ENCODE measurements around the gene DYDC1. TPM values are rescaled to one million over a fixed set of nuclear protein-coding genes. Genes with fewer than 3 reads are reported as not detected.

DYDC1 gene
- not detected for total RNA-seq
- 0 reads per million in 2 donors for total RNA-seq

DNA sequence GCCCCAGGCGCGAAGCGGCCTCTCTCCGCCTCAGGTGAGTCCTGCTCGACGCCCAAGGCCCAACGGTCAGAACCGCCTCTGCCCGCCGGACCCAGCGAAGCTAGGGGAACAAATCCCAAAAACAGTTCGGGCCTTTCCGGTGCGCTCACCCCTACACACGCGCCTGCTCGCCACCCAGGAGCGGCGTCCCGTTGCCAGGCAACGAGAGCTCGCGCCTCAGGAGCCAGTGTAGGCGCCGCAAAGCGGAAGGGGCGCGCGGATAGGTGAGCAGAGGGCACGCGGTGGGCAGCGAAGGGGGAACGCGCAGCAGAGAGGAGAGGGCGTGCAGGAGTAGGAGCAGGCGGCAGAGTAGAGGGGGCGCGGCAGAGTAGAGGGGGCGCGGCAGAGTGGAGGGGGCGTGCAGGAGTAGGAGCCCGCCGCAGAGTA lies at the start of gene DYDC1, which contains the start of gene DYDC2:
Gene DYDC1, minus strand, starts transcription at position 193 of the 426 bp plus-strand sequence. CDS start 4,154 bp downstream, outside the sequence.
Gene DYDC2, plus strand, starts transcription at position 219 of the 426 bp plus-strand sequence. CDS start 5,663 bp downstream, outside the sequence.
- Mint-ChIP-seq H3K4me1 (peaks cover 9% of the 10 kb centered on the region), H3K27ac (no peak within 1 kb of the TSS), H3K27me3 (peaks cover 56% of the 10 kb centered on the region), H3K36me3 (ENCODE audit: low read depth) (peaks cover 3% of the 10 kb centered on the region), H3K4me3 (peak within 1 kb of the TSS; percentile 89)
- ATAC-seq (peak; percentile 87), DNase-seq (peak in 1 of 3 donors; percentile 15)
- no peaks in the 10 kb centered on the region for H3K9me3 ChIP-seq (ENCODE audit: control insufficient read depth, low read length, poor library complexity, severe bottlenecking)

DNA sequence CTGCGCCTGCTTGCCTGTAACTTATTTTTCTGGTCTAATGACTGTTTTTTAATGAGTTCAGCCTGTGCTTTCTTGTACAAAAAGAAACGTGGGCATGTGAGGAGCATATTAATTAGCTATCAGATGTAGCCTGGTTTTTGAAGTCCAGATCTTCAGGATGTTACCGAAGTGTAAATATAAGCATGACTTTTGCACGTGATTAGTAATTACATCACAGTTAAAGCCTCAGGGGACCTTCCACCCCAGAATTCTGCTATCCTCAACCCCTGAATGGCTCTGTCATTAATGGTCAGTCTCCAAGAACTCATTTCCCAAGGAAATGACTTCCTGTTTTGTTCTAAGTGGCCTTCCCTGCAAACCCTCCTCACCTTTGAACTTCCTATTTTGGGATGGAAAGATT lies 49.6 kb upstream of the DYDC1 start:
- Mint-ChIP-seq H3K4me1 (peaks cover 11% of the 10 kb centered on the region), H3K27me3 (peaks cover 8% of the 10 kb centered on the region), H3K4me3 (no peak overlapping the region), H3K36me3 (ENCODE audit: low read depth) (no peaks in the 10 kb centered on the region), H3K27ac (no peak overlapping the region)
- no peak for ATAC-seq
- H3K9me3 ChIP-seq (ENCODE audit: control insufficient read depth, low read length, poor library complexity, severe bottlenecking): no peaks in the 10 kb centered on the region
- DNase-seq: no peak

DNA sequence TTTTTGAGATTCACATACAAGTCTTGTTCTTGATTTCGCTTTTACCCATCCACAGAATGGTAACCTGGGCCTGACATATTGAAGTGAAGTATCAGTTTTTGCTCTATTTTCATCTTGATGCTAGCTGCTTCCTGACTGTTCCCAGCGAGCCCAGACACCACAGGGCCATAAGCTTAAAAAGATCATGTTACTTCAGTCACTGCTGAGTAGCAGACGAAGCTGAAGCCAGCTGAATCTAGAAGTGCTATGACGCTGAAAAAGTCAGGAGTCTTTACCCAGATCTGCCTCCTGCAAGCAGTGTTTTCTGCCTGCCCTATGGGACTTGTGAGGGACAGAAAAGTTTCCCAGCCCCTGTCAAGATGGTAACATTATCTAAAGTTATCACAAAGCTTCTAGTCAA lies 49.1 kb upstream of the DYDC1 start:
- H3K4me3 Mint-ChIP-seq: no peak overlapping the region
- no peaks in the 10 kb centered on the region for H3K9me3 ChIP-seq (ENCODE audit: control insufficient read depth, low read length, poor library complexity, severe bottlenecking)
- peaks cover 7% of the 10 kb centered on the region for H3K4me1 Mint-ChIP-seq
- ATAC-seq (no peak), DNase-seq (no peak)
- H3K36me3 Mint-ChIP-seq (ENCODE audit: low read depth): no peaks in the 10 kb centered on the region
- peaks cover 8% of the 10 kb centered on the region for H3K27me3 Mint-ChIP-seq
- H3K27ac Mint-ChIP-seq: no peak overlapping the region

DNA sequence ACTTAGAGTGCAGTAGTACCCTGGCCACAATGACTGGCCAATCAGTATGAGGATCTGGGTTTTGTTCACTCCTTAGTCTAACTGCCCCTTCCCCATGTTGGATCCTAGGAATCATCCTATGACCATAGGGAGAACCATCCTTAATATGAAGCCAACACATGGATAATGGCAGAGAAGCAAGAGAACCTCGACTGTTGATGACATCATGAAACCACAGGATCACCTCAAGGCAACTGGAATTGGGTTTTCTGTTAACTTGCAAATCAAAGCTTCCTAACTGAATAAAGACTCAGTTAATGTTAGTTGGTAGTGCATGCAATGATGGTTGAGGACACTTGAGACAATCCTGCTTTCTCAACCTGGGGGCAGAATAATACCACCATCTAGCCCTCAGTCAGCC lies 48.5 kb upstream of the DYDC1 start:
- H3K4me1 Mint-ChIP-seq: peaks cover 6% of the 10 kb centered on the region
- no peak overlapping the region for H3K4me3 Mint-ChIP-seq
- no peaks in the 10 kb centered on the region for H3K9me3 ChIP-seq (ENCODE audit: control insufficient read depth, low read length, poor library complexity, severe bottlenecking)
- no peaks in the 10 kb centered on the region for H3K36me3 Mint-ChIP-seq (ENCODE audit: low read depth)
- H3K27ac Mint-ChIP-seq: no peak overlapping the region
- ATAC-seq: no peak
- peaks cover 8% of the 10 kb centered on the region for H3K27me3 Mint-ChIP-seq
- no peak for DNase-seq

DNA sequence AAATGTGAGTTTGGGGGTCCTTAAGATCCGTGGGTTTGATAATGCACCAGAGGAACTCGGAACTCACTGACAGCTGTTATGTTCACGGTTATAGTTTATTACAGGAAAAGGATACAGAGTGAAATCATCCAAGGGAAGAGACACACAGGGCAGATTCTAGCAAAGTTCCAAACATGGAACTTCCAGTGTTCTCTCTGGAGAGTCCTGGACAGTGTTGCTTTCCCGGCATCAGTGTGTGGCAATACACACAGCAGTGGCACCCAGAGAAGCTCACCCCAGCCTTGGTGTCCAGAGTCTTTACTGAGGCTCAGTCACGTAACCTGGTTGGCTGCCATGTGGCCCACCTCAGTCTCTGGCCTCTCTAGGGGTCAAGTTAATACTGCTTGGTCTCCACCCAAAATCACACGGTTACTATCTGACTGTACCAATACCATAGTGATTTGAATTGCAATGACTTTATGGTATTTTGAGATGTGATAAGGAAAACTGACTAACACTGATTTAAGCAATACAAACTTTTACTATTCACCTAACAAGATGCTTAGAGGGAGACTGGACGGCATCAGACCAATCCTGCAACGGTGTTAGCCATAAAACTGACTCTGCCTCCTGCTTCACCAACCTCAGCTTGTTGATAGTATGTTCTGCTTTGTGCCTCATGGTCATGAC lies 43.7 kb upstream of the DYDC1 start:
- no peaks in the 10 kb centered on the region for H3K9me3 ChIP-seq (ENCODE audit: control insufficient read depth, low read length, poor library complexity, severe bottlenecking)
- ATAC-seq (no peak), DNase-seq (no peak)
- Mint-ChIP-seq H3K27me3 (no peaks in the 10 kb centered on the region), H3K4me1 (no peaks in the 10 kb centered on the region), H3K4me3 (no peak overlapping the region), H3K36me3 (ENCODE audit: low read depth) (no peaks in the 10 kb centered on the region), H3K27ac (no peak overlapping the region)

DNA sequence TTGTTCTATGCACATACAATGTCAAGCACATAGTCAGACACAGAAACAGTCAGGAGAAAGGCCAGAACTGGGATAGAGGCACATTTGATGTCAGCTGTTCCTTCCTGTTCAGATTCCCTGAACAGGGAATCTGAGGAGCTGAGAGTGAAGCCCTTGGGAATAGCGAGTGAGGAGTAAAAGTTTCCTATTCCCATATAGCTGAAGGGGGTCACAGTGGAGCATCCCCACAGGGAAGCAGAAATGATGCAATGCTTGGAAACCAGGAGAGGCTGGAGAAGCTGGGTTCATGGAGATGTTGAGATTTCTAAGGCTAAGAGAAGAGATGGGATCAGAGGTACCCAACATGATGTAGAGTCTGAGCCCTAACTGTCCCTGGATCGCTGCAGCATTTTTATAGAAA lies 40.5 kb upstream of the DYDC1 start:
- Mint-ChIP-seq H3K36me3 (ENCODE audit: low read depth) (no peaks in the 10 kb centered on the region), H3K27ac (no peak overlapping the region), H3K4me1 (no peaks in the 10 kb centered on the region), H3K4me3 (no peak overlapping the region), H3K27me3 (peaks cover 9% of the 10 kb centered on the region)
- ATAC-seq (no peak), DNase-seq (no peak)
- no peaks in the 10 kb centered on the region for H3K9me3 ChIP-seq (ENCODE audit: control insufficient read depth, low read length, poor library complexity, severe bottlenecking)

DNA sequence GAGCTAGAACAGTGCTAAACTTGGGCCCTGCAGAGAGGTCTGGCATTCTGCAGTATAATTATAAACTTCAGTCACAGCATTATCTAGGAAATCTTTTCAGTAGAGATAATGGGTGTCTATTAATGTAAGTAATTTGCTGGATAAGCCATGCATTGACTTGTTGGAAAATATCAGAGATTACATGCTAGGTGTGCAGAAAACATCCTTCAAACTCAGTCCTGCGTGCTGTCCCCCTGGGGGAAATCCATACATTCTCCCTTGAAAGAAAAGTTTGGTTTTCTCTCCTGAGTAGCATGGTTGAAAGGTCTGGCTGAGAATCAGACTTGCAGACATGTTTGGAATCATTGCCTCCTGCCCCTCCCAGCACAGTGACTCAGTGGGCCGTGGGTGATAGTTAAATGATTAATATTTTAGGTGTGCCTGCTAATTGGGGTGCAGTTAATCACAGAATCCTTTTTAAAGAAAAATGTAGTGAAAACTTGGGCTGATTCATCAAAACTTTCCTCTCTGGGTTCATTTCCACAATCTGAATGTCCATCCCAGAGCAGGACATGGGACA lies 37.9 kb upstream of the DYDC1 start:
- Mint-ChIP-seq H3K4me3 (no peak overlapping the region), H3K27me3 (peaks cover 19% of the 10 kb centered on the region), H3K27ac (no peak overlapping the region), H3K4me1 (peaks cover 2% of the 10 kb centered on the region), H3K36me3 (ENCODE audit: low read depth) (no peaks in the 10 kb centered on the region)
- ATAC-seq: no peak
- H3K9me3 ChIP-seq (ENCODE audit: control insufficient read depth, low read length, poor library complexity, severe bottlenecking): no peaks in the 10 kb centered on the region
- no peak for DNase-seq

DNA sequence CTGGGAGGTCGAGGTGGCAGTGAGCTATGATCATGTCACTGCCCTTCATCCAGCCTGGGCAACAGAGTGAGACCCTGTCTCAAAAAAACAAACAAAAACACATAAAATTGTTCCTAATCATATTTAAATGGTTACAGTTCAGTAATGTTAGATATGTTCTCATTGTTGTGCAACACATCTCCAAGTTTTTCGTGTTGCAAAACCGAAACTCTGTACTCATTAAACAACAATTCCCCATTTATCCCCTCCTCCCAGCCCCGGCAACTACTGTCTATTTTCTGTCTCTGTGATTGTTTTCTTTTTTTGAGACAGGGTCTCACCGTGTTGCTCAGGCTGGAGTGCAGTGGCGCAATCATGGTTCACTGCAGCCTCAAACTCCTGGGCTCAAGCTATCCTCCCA lies 35.7 kb upstream of the DYDC1 start:
- H3K27me3 Mint-ChIP-seq: peaks cover 24% of the 10 kb centered on the region

DNA sequence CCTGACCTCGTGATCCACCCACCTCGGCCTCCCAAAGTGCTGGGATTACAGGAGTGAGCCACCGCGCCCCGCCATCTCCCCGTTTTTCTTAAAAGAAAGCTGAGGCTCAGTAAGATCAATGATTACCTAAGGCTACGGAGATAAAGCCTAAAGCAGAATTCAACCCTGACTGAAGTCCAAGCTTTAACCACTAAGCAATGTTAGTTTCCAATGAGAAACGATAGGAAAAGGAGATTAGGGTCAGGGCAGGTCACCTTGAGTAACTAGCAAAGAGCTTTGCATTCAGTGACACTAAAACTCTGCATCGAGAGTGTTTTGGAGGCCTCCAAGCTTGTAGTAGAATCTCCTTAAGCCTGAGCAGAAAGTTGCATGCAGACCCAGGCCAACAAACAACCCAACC lies 34.2 kb upstream of the DYDC1 start:
- ATAC-seq (no peak), DNase-seq (no peak)
- peaks cover 2% of the 10 kb centered on the region for H3K4me1 Mint-ChIP-seq
- no peak overlapping the region for H3K27ac Mint-ChIP-seq
- H3K9me3 ChIP-seq (ENCODE audit: control insufficient read depth, low read length, poor library complexity, severe bottlenecking): no peaks in the 10 kb centered on the region
- peaks cover 28% of the 10 kb centered on the region for H3K27me3 Mint-ChIP-seq
- H3K36me3 Mint-ChIP-seq (ENCODE audit: low read depth): no peaks in the 10 kb centered on the region
- no peak overlapping the region for H3K4me3 Mint-ChIP-seq

More for the DNA sequence above, 35.7 kb upstream of the DYDC1 start:
- Mint-ChIP-seq H3K4me1 (peaks cover 2% of the 10 kb centered on the region), H3K4me3 (no peak overlapping the region), H3K27ac (no peak overlapping the region), H3K36me3 (ENCODE audit: low read depth) (no peaks in the 10 kb centered on the region)
- H3K9me3 ChIP-seq (ENCODE audit: control insufficient read depth, low read length, poor library complexity, severe bottlenecking): no peaks in the 10 kb centered on the region
- ATAC-seq (no peak), DNase-seq (no peak)

DNA sequence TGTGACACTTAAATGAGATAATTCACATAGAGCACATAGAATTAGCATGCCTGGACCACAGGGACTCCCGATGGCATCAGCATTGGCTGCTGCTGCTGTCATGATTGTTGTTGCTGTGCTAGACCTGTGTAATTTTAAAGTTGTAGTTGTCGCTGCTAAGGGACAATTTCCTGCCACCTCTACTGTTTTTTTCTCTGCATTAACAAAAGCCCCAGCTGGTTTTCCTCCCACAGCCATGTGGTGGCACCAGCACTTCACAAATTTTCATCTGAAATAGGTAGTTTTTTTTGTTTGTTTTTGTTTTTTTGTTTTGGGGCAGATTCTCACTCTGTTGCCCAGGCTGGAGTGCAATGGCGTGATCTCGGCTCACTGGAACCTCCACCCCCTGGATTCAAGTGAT lies 26.4 kb upstream of the DYDC1 start:
- DNase-seq (peak in 2 of 3 donors; percentile 23 to 38), ATAC-seq (peak; percentile 69)
- no peaks in the 10 kb centered on the region for H3K36me3 Mint-ChIP-seq (ENCODE audit: low read depth)
- peaks cover 14% of the 10 kb centered on the region for H3K27me3 Mint-ChIP-seq
- peak overlapping the region; percentile 66 for H3K4me3 Mint-ChIP-seq
- H3K9me3 ChIP-seq (ENCODE audit: control insufficient read depth, low read length, poor library complexity, severe bottlenecking): no peaks in the 10 kb centered on the region
- no peak overlapping the region for H3K27ac Mint-ChIP-seq
- peaks cover 12% of the 10 kb centered on the region for H3K4me1 Mint-ChIP-seq

DNA sequence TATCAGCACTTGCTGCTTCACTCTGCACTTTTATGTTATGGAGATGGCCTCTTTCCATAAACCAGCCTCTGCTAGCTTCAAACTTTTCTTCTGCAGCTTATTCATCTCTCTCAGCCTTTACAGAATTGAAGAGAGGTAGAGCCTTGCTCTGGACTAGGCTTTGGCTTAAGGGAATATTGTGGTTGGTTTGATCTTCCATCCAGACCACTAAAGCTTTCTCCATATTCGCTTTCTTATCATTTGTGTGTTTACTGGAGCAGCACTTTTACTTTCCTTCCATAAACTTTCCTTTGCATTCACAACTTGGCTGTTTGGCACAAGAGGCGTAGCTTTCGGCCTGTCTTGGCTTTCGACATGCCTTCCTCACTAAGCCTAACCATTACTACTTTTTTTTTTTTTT lies 23.6 kb upstream of the DYDC1 start:
- DNase-seq (no peak), ATAC-seq (no peak)
- H3K27ac Mint-ChIP-seq: no peak overlapping the region
- no peaks in the 10 kb centered on the region for H3K9me3 ChIP-seq (ENCODE audit: control insufficient read depth, low read length, poor library complexity, severe bottlenecking)
- peaks cover 14% of the 10 kb centered on the region for H3K4me1 Mint-ChIP-seq
- no peaks in the 10 kb centered on the region for H3K36me3 Mint-ChIP-seq (ENCODE audit: low read depth)
- H3K27me3 Mint-ChIP-seq: peaks cover 6% of the 10 kb centered on the region
- no peak overlapping the region for H3K4me3 Mint-ChIP-seq

DNA sequence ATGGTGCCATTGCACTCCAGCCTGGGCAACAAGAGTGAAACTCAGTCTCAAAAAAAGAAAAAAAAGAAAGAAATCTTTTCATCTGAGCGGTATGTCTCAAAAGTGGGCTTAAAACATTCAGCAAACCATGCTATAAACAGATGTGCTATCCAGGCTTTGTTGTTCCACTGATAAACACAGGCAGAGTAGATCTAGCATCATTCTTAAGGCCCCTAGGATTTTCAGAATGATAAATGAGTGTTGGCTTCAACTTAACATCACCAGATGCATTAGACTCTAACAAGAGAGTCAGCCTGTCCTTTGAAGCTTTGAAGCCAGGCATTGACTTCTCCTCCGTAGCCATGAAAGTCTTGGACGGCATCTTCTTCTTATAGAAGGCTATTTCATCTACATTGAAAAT lies 23.1 kb upstream of the DYDC1 start:
- ATAC-seq: no peak
- Mint-ChIP-seq H3K4me3 (no peak overlapping the region), H3K27ac (no peak overlapping the region), H3K4me1 (peaks cover 14% of the 10 kb centered on the region), H3K36me3 (ENCODE audit: low read depth) (no peaks in the 10 kb centered on the region), H3K27me3 (peaks cover 6% of the 10 kb centered on the region)
- DNase-seq: no peak
- no peaks in the 10 kb centered on the region for H3K9me3 ChIP-seq (ENCODE audit: control insufficient read depth, low read length, poor library complexity, severe bottlenecking)

DNA sequence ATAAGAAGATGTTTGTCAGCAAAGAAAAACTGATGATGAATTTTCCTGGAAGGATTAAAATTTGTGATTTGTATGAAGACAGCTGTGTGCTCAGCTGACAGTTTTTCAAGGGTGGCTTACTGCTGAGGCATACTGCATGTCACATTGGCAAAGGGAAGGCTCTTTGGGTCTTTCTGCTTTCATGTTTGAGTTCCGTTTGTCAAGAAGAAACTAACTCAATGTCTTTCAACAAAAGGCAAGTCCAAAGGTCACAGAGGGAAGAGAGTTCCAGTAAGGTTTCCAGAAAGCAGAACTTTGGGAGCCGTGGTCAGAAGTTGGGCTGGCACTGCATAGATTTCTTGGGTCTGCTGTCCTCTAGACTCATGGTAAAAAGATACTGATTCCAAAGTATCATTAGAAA lies 16.9 kb upstream of the DYDC1 start:
- no peak for DNase-seq
- H3K27me3 Mint-ChIP-seq: peaks cover 6% of the 10 kb centered on the region
- H3K9me3 ChIP-seq (ENCODE audit: control insufficient read depth, low read length, poor library complexity, severe bottlenecking): no peaks in the 10 kb centered on the region
- H3K36me3 Mint-ChIP-seq (ENCODE audit: low read depth): no peaks in the 10 kb centered on the region
- H3K27ac Mint-ChIP-seq: no peak overlapping the region
- ATAC-seq: no peak
- H3K4me3 Mint-ChIP-seq: no peak overlapping the region
- peaks cover 6% of the 10 kb centered on the region for H3K4me1 Mint-ChIP-seq

DNA sequence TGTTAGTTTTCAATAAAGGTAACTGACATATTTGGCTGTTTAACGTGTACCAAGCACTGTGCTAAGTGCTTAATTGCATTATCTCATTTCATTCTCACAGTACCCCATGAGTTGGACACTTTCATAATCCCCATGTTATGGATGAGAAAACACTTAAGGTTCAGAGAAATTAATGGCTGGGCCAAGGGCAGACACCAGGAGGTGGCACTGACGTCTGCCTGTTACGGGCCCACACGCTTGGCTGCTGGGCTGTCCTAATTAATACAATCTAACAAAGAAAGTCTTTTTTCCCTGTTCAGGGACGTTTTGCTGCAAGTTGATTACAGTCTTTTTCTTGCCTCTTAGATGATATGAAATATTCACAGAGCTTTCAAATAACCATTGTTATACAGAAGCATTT lies 16.1 kb upstream of the DYDC1 start:
- no peaks in the 10 kb centered on the region for H3K9me3 ChIP-seq (ENCODE audit: control insufficient read depth, low read length, poor library complexity, severe bottlenecking)
- Mint-ChIP-seq H3K27me3 (peaks cover 6% of the 10 kb centered on the region), H3K36me3 (ENCODE audit: low read depth) (no peaks in the 10 kb centered on the region), H3K4me1 (peaks cover 2% of the 10 kb centered on the region), H3K4me3 (no peak overlapping the region), H3K27ac (no peak overlapping the region)
- no peak for ATAC-seq
- no peak for DNase-seq

All from T-helper 17 cell (primary cell).